Activated naive CD8-positive, alpha-beta T cell treated with anti-CD3 and anti-CD28 coated beads, Interleukin-2, amount 10 ng/mL, durations not matched to agents 7 days and 5 days (primary cell): ENCODE results near the gene PTPRN2. TPM values are rescaled to one million over a fixed set of nuclear protein-coding genes. Genes with fewer than 3 reads are reported as not detected.

Experiments
- ATAC-seq: fragments of 150-1000 bp; cut with Tn5 transposase; one replicate; pipeline ENCODE4 v1.10.0; 2021; ENCODE audit warnings: low read depth, moderate library complexity
- POLR2A ChIA-PET: fragments of 350-600 bp; sonication (Branson Sonifier 250); formaldehyde crosslinking; loops from one replicate; lab custom pipeline; 2021; ENCODE audit warnings: antibody characterized with exemption; lab: Charles Lee
- DNase-seq: peaks from one replicate; pipeline ENCODE4 v3.0.0; 2021
- H3K27ac Mint-ChIP-seq: one replicate; pipeline ENCODE4 v1.8.0; 2022; ENCODE audit warnings: mild to moderate bottlenecking, mixed read lengths
- H3K27me3 Mint-ChIP-seq: one replicate; pipeline ENCODE4 v1.8.0; 2022; ENCODE audit warnings: mild to moderate bottlenecking, moderate library complexity, mixed read lengths
- H3K36me3 Mint-ChIP-seq: one replicate; pipeline ENCODE4 v1.8.0; 2021; ENCODE audit warnings: mild to moderate bottlenecking, mixed read lengths
- H3K4me1 Mint-ChIP-seq: one replicate; pipeline ENCODE4 v1.8.0; 2021; ENCODE audit warnings: mixed read lengths
- H3K4me3 Mint-ChIP-seq: one replicate; pipeline ENCODE4 v1.8.0; 2022; ENCODE audit warnings: mild to moderate bottlenecking, moderate library complexity, mixed read lengths
- H3K9me3 Mint-ChIP-seq: one replicate; pipeline ENCODE4 v1.8.0; 2021; ENCODE audit warnings: mixed read lengths
- total RNA-seq, 2 experiments: library from RNA; stranded (reverse); gene quantifications; one replicate each; pipeline ENCODE4 v1.2.3, GENCODE V29; 2021

PTPRN2 gene
- total RNA-seq, 2 experiments from 2014 or later: 4.5 to 4.9 TPM

DNA sequence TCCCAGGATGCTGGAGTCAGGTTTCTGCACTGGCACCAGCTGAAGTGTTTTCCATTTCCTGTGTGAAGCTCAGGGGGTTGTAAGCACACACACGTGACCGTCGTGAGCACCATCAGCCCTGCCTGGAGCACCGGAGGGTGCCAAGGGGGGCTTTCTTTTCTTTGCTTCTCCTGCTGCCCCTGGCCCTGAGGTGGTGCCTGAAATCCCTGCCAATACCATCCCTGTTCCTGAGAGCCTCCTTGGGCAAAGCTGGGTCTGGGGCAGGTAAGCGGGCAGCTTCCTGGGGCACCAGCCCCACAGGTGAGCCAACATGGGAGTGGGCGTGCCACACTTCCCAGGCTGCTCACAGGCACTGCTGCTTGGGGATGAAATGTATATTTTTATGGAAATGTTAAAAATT, 657.2 kb downstream of the PTPRN2 start:
- Mint-ChIP-seq H3K9me3 (peaks cover 24% of the 10 kb centered on the region), H3K27ac (no peak overlapping the region), H3K4me1 (peaks cover 7% of the 10 kb centered on the region), H3K36me3 (peaks cover 9% of the 10 kb centered on the region), H3K4me3 (no peak overlapping the region), H3K27me3 (no peaks in the 10 kb centered on the region)
- POLR2A ChIA-PET: no interaction called here
- no peak for ATAC-seq
- no peak for DNase-seq

DNA sequence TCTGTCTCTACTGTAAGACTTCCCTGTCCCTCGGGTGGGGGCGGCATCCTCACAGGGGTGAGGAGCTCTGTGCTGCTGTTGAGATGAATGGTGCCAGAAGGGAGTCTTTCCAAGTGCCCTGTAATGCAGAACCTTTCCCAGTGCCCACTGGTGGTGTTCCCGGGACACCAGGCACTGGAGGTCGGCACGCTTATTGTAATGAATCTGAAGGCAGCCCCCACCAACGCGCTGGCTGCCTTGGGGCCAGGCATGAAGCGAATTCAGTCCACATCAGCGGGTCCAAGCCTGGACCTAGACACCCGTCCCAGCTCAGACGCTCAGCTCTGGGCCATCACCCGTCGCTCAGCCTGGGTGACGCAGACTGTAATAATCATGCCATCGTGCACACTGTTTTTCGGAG, 658.0 kb downstream of the PTPRN2 start:
- no peak for ATAC-seq
- Mint-ChIP-seq H3K9me3 (peaks cover 22% of the 10 kb centered on the region), H3K27me3 (no peaks in the 10 kb centered on the region), H3K27ac (no peak overlapping the region), H3K4me3 (no peak overlapping the region), H3K4me1 (peaks cover 7% of the 10 kb centered on the region), H3K36me3 (peaks cover 7% of the 10 kb centered on the region)
- POLR2A ChIA-PET: no interaction called here
- no peak for DNase-seq

DNA sequence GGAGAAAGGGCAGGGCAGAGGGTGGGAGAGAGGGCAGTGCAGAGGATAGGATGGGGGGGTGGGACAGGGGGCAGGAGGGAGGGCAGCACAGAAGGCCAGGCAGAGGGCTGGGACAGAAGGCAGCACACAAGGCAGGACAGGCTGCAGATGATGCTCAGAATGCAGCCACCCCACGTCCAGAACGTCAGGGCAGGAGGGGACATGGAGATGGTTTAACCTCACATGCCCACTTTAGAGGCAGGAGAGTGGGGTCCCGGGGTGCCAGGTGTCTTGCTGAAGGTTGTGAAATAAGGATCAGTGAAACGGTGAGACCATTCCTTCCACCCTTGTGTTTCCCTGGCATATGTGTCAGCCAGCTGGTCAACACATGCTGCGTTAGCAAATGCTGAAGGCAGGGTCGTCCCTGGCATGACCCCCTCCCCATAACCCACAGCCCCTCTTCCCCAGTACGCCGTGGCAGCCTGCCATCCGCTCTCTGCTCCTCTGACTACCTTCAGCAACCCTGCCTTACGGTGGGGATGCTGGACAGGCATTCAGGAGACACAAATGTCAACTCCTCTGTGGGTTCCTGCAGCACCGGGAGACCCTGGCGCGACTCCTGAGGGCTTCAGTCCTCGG, 658.7 kb downstream of the PTPRN2 start:
- H3K27me3 Mint-ChIP-seq: no peaks in the 10 kb centered on the region
- H3K4me3 Mint-ChIP-seq: no peak overlapping the region
- ATAC-seq (no peak), DNase-seq (no peak)
- peaks cover 7% of the 10 kb centered on the region for H3K4me1 Mint-ChIP-seq
- H3K9me3 Mint-ChIP-seq: peaks cover 16% of the 10 kb centered on the region
- POLR2A ChIA-PET: no interaction called here
- peaks cover 7% of the 10 kb centered on the region for H3K36me3 Mint-ChIP-seq
- H3K27ac Mint-ChIP-seq: no peak overlapping the region

DNA sequence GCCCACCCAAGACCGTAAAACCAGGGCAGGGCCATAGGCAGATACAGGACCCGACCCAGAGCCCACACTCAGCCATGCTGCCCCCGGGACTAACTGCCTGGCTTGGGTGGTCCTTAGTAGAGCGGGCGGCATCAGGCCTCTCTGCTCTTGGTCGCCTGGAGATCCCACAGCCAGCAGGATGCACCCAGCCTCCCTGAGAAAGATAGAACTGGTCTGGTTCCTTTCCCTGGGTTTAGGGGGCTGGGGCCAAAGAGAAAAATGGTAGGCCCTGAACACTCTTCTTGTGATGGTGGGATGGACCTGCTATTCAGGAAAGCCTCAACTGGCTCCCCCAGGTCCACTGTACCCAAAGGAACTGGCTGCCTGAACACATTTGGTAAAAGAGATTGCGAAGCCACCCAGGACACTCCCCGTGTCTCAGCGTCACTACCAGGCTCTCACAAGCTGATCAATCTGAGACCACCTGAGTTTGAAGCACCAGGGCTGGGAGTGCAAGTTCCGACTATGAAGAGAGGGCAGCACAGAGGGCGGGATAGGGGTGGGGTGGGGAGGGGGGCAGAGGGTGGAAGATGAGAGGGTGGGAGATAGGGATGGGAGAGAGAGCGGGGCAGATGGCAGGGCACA, 659.3 kb downstream of the PTPRN2 start:
- POLR2A ChIA-PET: no interaction called here
- H3K4me1 Mint-ChIP-seq: peaks cover 7% of the 10 kb centered on the region
- no peak overlapping the region for H3K27ac Mint-ChIP-seq
- H3K4me3 Mint-ChIP-seq: no peak overlapping the region
- no peaks in the 10 kb centered on the region for H3K27me3 Mint-ChIP-seq
- ATAC-seq (no peak), DNase-seq (no peak)
- H3K36me3 Mint-ChIP-seq: peaks cover 7% of the 10 kb centered on the region
- peaks cover 16% of the 10 kb centered on the region for H3K9me3 Mint-ChIP-seq

DNA sequence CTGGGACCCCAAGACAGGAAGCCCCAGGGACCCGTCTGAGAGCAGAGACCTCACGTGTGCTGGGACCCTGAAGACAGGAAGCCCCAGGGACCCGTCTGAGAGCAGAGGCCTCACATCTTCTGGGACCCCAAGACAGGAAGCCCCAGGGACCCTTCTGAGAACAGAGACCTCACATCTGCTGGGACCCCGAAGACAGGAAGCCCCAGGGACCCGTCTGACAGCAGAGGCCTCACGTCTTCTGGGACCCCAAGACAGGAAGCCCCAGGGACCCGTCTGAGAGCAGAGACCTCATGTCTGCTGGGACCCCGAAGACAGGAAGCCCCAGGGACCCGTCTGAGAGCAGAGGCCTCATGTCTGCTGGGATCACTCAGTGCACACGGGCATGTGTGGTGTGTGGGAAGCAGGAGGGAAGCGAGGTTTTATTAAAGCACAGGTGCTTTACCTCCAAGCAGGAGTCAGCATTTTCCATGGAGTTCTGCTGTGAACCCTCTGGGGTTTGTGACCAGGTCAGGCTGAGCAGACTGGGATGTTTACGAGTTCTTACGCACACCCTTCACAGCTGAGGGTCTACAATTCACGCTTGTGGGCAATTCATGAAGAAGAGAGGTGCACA, 660.2 kb downstream of the PTPRN2 start:
- H3K4me1 Mint-ChIP-seq: peaks cover 7% of the 10 kb centered on the region
- no peak overlapping the region for H3K27ac Mint-ChIP-seq
- no peak for DNase-seq
- no peaks in the 10 kb centered on the region for H3K27me3 Mint-ChIP-seq
- ATAC-seq: no peak
- peaks cover 3% of the 10 kb centered on the region for H3K36me3 Mint-ChIP-seq
- POLR2A ChIA-PET: no interaction called here
- H3K9me3 Mint-ChIP-seq: peaks cover 11% of the 10 kb centered on the region
- no peak overlapping the region for H3K4me3 Mint-ChIP-seq

DNA sequence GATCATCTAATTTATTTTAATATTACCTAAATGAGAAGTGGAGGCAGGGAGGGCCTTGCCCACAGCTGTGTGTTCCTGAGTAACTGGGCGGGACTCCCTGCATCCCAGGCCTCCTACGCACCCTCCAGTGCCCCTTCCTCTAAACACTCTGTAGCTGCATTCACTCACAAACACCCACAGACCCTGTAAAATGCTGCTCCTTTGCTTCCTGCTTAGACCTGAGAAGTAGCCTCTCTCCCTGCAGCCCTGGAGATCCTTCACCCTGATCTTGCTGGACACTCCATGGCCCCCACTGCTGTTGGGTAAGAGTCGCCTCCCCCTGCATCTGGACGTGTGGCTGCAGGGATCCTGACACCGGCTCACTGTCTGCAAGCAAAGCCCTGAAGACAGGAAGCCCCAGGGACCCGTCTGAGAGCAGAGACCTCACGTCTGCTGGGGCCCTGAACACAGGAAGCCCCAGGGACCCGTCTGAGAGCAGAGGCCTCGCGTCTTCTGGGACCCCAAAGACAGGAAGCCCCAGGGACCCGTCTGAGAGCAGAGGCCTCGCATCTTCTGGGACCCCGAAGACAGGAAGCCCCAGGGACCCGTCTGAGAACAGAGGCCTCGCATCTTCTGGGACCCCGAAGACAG, 661.0 kb downstream of the PTPRN2 start:
- Mint-ChIP-seq H3K36me3 (no peaks in the 10 kb centered on the region), H3K27me3 (peaks cover 3% of the 10 kb centered on the region), H3K9me3 (peaks cover 6% of the 10 kb centered on the region), H3K4me3 (peak overlapping the region; percentile 39), H3K4me1 (peaks cover 7% of the 10 kb centered on the region), H3K27ac (peak overlapping the region; percentile 76)
- DNase-seq (no peak), ATAC-seq (peak; percentile 39)
- POLR2A ChIA-PET: no interaction called here

DNA sequence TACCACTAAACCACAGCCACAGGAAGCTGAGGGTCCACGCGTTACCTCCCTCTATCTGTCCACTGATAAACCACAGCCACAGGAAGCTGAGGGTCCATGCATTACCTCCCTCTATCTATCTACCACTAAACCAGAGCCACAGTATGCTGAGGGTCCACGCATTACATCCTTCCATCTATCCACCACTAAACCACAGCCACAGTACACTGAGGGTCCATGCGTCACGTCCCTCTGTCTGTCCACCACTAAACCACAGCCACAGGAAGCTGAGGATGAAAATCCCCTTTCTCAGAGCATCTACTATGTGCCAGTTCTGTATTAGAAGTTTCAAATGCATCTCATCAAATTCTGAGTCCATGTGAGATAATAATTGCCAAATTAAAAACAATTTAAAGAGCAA, 661.5 kb downstream of the PTPRN2 start:
- DNase-seq: no peak
- no peak overlapping the region for H3K4me3 Mint-ChIP-seq

DNA sequence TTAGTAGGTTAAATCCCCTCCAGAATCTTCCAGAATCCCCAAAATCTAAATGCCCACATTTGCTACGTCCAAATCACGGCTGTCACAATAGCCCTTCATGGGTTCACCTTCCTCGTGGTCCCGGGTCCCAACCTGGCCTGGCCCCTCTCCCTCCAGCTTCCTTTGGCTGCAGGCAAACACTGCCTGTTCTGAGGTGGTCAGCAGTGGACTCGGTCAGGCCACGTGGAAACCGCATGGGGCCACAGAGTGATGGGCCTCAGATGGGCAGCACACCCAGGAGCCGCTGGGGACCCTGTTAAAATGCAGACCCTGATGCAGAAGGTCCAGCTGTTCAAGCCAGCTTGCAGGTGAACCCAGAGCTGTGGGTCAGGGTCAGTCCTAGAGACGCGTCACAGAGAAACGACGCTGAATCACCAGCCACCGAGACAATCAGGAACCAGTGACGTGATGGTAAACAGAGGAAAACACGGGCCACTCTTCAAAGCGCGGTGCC, 662.2 kb downstream of the PTPRN2 start:
- peaks cover 6% of the 10 kb centered on the region for H3K9me3 Mint-ChIP-seq
- H3K4me3 Mint-ChIP-seq: no peak overlapping the region
- POLR2A ChIA-PET: no interaction called here
- peak overlapping the region; percentile 15 for H3K27ac Mint-ChIP-seq
- DNase-seq: no peak
- H3K4me1 Mint-ChIP-seq: peaks cover 7% of the 10 kb centered on the region
- peaks cover 5% of the 10 kb centered on the region for H3K27me3 Mint-ChIP-seq
- no peaks in the 10 kb centered on the region for H3K36me3 Mint-ChIP-seq
- ATAC-seq: no peak

More for the DNA sequence above, 661.5 kb downstream of the PTPRN2 start:
- ATAC-seq: peak; percentile 42
- Mint-ChIP-seq H3K27ac (peak overlapping the region; percentile 76), H3K4me1 (peaks cover 7% of the 10 kb centered on the region), H3K27me3 (peaks cover 3% of the 10 kb centered on the region), H3K9me3 (peaks cover 6% of the 10 kb centered on the region), H3K36me3 (no peaks in the 10 kb centered on the region)
- POLR2A ChIA-PET: no interaction called here

DNA sequence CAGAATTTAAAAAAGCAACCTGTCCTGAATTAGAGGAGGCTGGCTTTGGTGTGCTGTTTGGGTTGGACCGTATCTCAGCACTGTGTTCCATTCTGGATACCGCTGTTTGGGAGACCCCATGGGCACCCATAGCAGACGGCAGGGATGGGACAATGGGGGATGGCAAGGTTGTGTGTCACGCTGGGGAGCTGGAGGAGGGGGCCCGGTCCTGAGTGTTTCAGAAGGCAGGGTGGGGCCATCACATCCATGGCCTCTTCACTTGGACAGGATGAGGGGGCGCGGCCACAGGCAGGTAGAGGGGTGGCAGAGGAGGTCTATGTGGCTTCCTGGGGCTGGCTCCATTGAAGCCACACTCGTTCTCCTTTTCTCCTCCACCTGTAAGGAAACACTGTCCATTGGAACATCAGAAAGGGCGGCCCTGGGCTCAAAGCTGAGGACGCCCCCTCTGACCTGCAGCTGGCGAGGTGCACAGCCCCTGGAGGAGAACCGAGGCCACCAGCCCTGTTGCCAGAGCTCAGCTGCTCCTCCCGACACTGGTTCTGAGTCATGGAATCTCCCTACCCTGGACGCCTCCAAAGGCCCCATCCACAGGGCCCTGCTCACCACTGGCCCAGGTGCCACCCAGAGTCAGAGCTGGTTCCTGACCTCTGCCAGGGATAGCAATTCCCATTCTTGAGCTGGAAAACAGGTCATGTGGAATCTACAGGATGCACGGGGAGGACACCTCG, 663.6 kb downstream of the PTPRN2 start:
- H3K27me3 Mint-ChIP-seq: peaks cover 5% of the 10 kb centered on the region
- no peak overlapping the region for H3K27ac Mint-ChIP-seq
- H3K4me3 Mint-ChIP-seq: no peak overlapping the region
- H3K36me3 Mint-ChIP-seq: no peaks in the 10 kb centered on the region
- ATAC-seq (no peak), DNase-seq (no peak)
- H3K4me1 Mint-ChIP-seq: peaks cover 7% of the 10 kb centered on the region
- peaks cover 6% of the 10 kb centered on the region for H3K9me3 Mint-ChIP-seq
- POLR2A ChIA-PET: no interaction called here

DNA sequence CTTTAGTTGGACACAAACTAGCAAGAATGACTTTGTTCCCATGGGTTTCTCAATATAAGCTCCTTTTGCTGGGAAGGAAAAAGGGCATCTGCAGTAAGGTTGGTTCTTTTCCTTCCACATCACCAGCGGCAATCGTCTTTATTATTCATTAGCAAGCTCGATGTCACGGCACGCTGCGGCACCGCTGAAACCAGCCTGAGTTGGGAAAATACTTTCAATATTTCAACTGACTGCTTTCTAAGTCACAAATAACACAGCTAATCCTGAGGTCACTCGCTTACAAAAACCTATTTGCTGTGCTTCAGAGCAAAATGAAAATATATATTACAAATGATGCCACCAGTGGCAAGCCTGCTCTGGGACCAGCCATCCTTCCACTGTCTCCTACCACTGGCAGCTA, 665.0 kb downstream of the PTPRN2 start:
- Mint-ChIP-seq H3K36me3 (no peaks in the 10 kb centered on the region), H3K27me3 (peaks cover 5% of the 10 kb centered on the region), H3K27ac (no peak overlapping the region), H3K4me1 (peaks cover 7% of the 10 kb centered on the region), H3K4me3 (no peak overlapping the region), H3K9me3 (peaks cover 3% of the 10 kb centered on the region)
- no peak for DNase-seq
- no peak for ATAC-seq
- POLR2A ChIA-PET: no interaction called here

DNA sequence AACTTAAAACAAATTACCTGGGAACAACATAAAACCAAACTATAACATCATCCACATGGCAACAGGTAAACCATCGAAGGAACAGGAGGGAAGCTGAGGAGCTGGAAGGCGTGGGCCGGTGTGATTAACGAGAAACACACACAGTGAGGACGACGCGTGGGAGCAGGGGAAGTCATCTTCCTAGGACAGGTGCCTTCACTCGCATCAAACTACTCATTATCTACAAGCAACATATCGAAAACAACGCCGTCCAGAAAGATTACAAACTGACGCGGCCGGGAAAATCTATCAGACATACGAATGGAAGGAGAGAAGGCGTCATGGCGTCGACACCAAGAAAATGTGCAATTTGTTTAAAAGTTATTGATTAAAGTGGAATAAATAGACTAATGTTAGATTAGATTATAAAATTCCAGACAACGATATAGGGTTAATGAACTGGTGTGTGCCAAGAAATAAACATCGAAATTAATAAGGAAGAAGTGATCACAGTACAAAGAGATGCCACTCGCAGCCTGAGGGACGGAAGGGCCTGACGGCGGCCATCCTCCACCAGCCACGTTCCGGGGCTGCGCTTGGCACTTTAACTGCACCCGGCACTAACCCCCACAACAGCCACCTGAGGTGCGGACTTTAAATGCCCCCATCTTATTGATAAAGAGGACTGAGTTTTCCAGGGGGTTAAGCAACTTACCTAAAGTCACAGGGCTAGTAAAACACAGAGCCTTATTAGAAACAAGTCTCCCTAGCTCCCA, 669.1 kb downstream of the PTPRN2 start:
- peaks cover 5% of the 10 kb centered on the region for H3K27me3 Mint-ChIP-seq
- DNase-seq: no peak

DNA sequence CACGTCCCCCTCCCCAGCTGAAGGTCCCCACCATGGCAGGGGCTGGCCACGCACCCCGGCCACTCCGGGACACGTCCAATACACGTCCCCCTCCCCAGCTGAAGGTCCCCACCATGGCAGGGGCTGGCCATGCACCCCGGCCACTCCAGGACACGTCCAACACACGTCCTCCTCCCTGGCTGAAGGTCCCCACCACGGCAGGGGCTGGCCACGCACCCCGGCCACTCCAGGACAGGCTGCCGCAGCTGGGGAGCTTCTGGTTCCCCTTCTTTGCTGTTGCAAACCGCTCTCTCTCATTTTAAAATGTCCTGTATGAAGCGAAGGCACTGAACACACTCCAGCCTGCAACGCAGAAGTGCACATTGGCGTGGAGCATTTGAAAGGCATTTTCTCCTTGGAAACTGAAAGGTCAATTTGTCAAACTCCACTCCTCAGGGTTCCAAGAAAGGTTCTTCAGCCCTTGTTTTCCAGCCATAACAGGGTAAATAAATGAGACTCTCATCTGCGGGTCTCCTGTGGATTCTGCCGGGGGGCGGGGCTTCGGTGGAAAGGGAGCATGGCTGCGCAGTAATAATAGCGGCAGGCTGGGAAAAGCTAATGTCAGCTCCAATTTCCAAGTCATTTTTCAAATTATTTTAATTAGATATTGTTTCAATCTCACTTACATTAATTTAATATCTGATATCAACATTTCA, 670.5 kb downstream of the PTPRN2 start:
- Mint-ChIP-seq H3K27ac (no peak overlapping the region), H3K4me1 (no peaks in the 10 kb centered on the region), H3K27me3 (peaks cover 3% of the 10 kb centered on the region), H3K9me3 (peaks cover 6% of the 10 kb centered on the region), H3K4me3 (no peak overlapping the region), H3K36me3 (no peaks in the 10 kb centered on the region)
- POLR2A ChIA-PET: no interaction called here
- DNase-seq (no peak), ATAC-seq (no peak)

More for the DNA sequence above, 669.1 kb downstream of the PTPRN2 start:
- no peak overlapping the region for H3K27ac Mint-ChIP-seq
- no peaks in the 10 kb centered on the region for H3K36me3 Mint-ChIP-seq
- H3K4me1 Mint-ChIP-seq: no peaks in the 10 kb centered on the region
- no peak for ATAC-seq
- peaks cover 6% of the 10 kb centered on the region for H3K9me3 Mint-ChIP-seq
- H3K4me3 Mint-ChIP-seq: no peak overlapping the region
- POLR2A ChIA-PET: no interaction called here
